ENCODE results near the gene MPZL2.

GRCh38 chr11:118283037-118283636 is 19.0 kb upstream of the MPZL2 start:
- no peak for TF ChIP-seq CTCF (IDR thresholded peaks at IDR 0.05; ENCODE audit: low read depth, low read length)
- no peak for TF ChIP-seq EZH2phosphoT487 (IDR thresholded peaks at IDR 0.05; ENCODE audit: low read depth)
